Effector memory CD4-positive, alpha-beta T cell (primary cell): ENCODE results near the gene SLC44A5.
"Not testable (repeated sequence)": the region's sequence is repeated elsewhere in the genome, so short reads cannot be mapped to it uniquely, and the experiment has no call there.

Source experiments
- DNase-seq, 3 donors: peaks; one replicate each; pipeline ENCODE4 v3.0.0-alpha.2; 2020
- H3K27ac ChIP-seq: 2 replicates; pipeline ENCODE4 v1.7.0; 2013; ENCODE audit warnings: mild to moderate bottlenecking, low read length, moderate library complexity; ENCODE audit not compliant: insufficient read depth, poor library complexity, severe bottlenecking
- H3K27me3 ChIP-seq: replicated peaks from 2 replicates; pipeline ENCODE4 v1.7.0; 2013; ENCODE audit warnings: mild to moderate bottlenecking, low read length; ENCODE audit not compliant: insufficient read depth, control insufficient read depth, poor library complexity, severe bottlenecking
- H3K36me3 ChIP-seq: 2 replicates; pipeline ENCODE4 v1.7.0; 2013; ENCODE audit warnings: mild to moderate bottlenecking, low read length, moderate library complexity; ENCODE audit not compliant: control insufficient read depth, insufficient read depth
- H3K4me1 ChIP-seq: 2 replicates; pipeline ENCODE4 v1.7.0; 2013; ENCODE audit warnings: low read length, mild to moderate bottlenecking; ENCODE audit not compliant: control insufficient read depth, insufficient read depth, poor library complexity, severe bottlenecking
- H3K4me3 ChIP-seq: 2 replicates; pipeline ENCODE4 v1.7.0; 2013; ENCODE audit warnings: low read length, low read depth, mild to moderate bottlenecking; ENCODE audit not compliant: insufficient read depth, poor library complexity, severe bottlenecking
- H3K9me3 ChIP-seq: 2 replicates; pipeline ENCODE4 v1.7.0; 2013; ENCODE audit warnings: mild to moderate bottlenecking, low read length, moderate library complexity; ENCODE audit not compliant: control insufficient read depth

Gene SLC44A5

GRCh38 chr1:75430526-75430925, 180.4 kb downstream of the SLC44A5 start:
- H3K9me3 ChIP-seq, result no peaks in the 10 kb centered on the region
- H3K4me3 ChIP-seq, result no peak overlapping the region
- no peaks in the 10 kb centered on the region for H3K36me3 ChIP-seq
- no peak overlapping the region for H3K27ac ChIP-seq
- no peaks in the 10 kb centered on the region for H3K27me3 ChIP-seq
- no peak for DNase-seq
- H3K4me1 ChIP-seq, result no peaks in the 10 kb centered on the region

- DNase-seq, result no peak
- H3K4me1 ChIP-seq, result no peaks in the 10 kb centered on the region
- H3K9me3 ChIP-seq, result no peaks in the 10 kb centered on the region
- H3K27me3 ChIP-seq, result no peaks in the 10 kb centered on the region
- no peak overlapping the region for H3K4me3 ChIP-seq
- H3K36me3 ChIP-seq, result no peaks in the 10 kb centered on the region
- no peak overlapping the region for H3K27ac ChIP-seq
These were observed 184.2 kb downstream of the SLC44A5 start for GRCh38 chr1:75426688-75427087.

- Histone ChIP-seq H3K36me3 (no peaks in the 10 kb centered on the region), H3K27ac (no peak overlapping the region), H3K9me3 (no peaks in the 10 kb centered on the region), H3K27me3 (no peaks in the 10 kb centered on the region), H3K4me1 (no peaks in the 10 kb centered on the region), H3K4me3 (no peak overlapping the region)
- DNase-seq, result no peak
These were observed 185.8 kb downstream of the SLC44A5 start for GRCh38 chr1:75425001-75425650.

GRCh38 chr1:75423616-75424015, 187.3 kb downstream of the SLC44A5 start:
- Histone ChIP-seq H3K27ac (no peak overlapping the region), H3K4me1 (no peaks in the 10 kb centered on the region), H3K36me3 (no peaks in the 10 kb centered on the region), H3K27me3 (no peaks in the 10 kb centered on the region), H3K9me3 (no peaks in the 10 kb centered on the region), H3K4me3 (no peak overlapping the region)
- DNase-seq, result no peak

GRCh38 chr1:75423136-75423535, 187.8 kb downstream of the SLC44A5 start:
- no peaks in the 10 kb centered on the region for H3K27me3 ChIP-seq
- no peaks in the 10 kb centered on the region for H3K36me3 ChIP-seq
- DNase-seq, result no peak

GRCh38 chr1:75421371-75421770, 189.5 kb downstream of the SLC44A5 start:
- no peaks in the 10 kb centered on the region for H3K9me3 ChIP-seq
- H3K36me3 ChIP-seq, result no peaks in the 10 kb centered on the region
- DNase-seq, result no peak
- H3K27ac ChIP-seq, result no peak overlapping the region
- no peaks in the 10 kb centered on the region for H3K27me3 ChIP-seq
- no peaks in the 10 kb centered on the region for H3K4me1 ChIP-seq
- no peak overlapping the region for H3K4me3 ChIP-seq

More at GRCh38 chr1:75423136-75423535, 187.8 kb downstream of the SLC44A5 start:
- Histone ChIP-seq H3K9me3 (no peaks in the 10 kb centered on the region), H3K27ac (no peak overlapping the region), H3K4me1 (no peaks in the 10 kb centered on the region), H3K4me3 (no peak overlapping the region)

- no peak for DNase-seq
- H3K27me3 ChIP-seq, result no peaks in the 10 kb centered on the region
- H3K4me3 ChIP-seq, result no peak overlapping the region
- no peaks in the 10 kb centered on the region for H3K36me3 ChIP-seq
- H3K27ac ChIP-seq, result no peak overlapping the region
- no peaks in the 10 kb centered on the region for H3K4me1 ChIP-seq
- H3K9me3 ChIP-seq, result no peaks in the 10 kb centered on the region
These were observed 195.7 kb downstream of the SLC44A5 start for GRCh38 chr1:75415187-75415586.

- no peak for DNase-seq
These were observed 198.3 kb downstream of the SLC44A5 start for GRCh38 chr1:75412616-75413015.

GRCh38 chr1:75404681-75405080, 206.2 kb downstream of the SLC44A5 start:
- not testable (repeated sequence) for H3K27me3 ChIP-seq, H3K36me3 ChIP-seq, H3K4me1 ChIP-seq, H3K9me3 ChIP-seq, H3K4me3 ChIP-seq, DNase-seq, H3K27ac ChIP-seq

More at GRCh38 chr1:75412616-75413015, 198.3 kb downstream of the SLC44A5 start:
- H3K4me1 ChIP-seq, result no peaks in the 10 kb centered on the region
- H3K9me3 ChIP-seq, result no peaks in the 10 kb centered on the region
- no peak overlapping the region for H3K4me3 ChIP-seq
- H3K36me3 ChIP-seq, result no peaks in the 10 kb centered on the region
- no peak overlapping the region for H3K27ac ChIP-seq
- H3K27me3 ChIP-seq, result no peaks in the 10 kb centered on the region

- DNase-seq, H3K27me3 ChIP-seq, H3K36me3 ChIP-seq, H3K27ac ChIP-seq, H3K9me3 ChIP-seq, H3K4me3 ChIP-seq, H3K4me1 ChIP-seq: not testable (repeated sequence)
These were observed 207.7 kb downstream of the SLC44A5 start for GRCh38 chr1:75403147-75403646.
